Hematopoietic multipotent progenitor cell treated with erythropoietin and hydrocortisone succinate and interleukin-3 and kit ligand, for 6 days (in vitro differentiated cells): ENCODE data around the gene CMTR2.

Experiments
- DNase-seq: peaks from one replicate; pipeline ENCODE4 v3.0.0-alpha.2; 2015

The CMTR2 gene

DNA sequence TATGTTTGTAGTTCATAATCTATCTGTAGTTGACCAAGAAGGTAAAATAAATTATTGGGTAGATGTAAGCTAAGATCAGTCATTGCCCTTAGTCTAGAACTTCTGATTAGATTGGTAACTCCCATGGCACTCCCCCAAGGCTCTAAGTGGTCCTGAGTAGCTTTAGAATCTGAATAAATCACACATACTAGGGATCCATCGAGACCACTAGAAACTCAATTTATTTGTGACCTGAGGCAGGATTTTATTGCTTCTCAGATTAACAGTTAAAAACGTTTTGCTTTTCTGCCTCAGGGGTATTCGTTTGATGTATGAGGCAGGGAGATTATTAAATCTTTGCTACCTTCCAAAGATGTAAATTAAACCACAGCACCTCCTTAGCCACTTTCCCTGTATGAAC lies 24.9 kb downstream of the CMTR2 start:
- DNase-seq: no peak

GRCh38 chr16:71263582-71263981 lies 25.6 kb downstream of the CMTR2 start:
- no peak for DNase-seq

DNA sequence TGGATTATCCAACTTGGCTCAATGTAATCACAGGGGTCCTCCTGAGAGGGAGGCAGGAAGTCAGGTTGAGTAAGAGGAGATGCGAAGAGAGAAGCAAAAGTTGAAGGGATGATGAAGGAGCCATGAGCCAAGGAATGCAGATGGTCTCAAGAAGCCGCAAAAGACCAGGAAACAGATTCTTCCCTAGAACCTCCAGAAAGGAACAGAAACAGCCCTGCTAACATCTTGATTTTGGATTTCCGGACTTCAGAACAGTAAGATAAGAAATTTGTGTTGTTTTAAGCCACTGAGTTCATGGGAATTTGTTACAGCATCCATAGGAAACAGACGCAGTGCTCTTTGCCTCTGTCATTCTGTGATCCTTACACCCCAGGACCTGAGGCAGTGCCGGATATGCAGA lies 26.8 kb downstream of the CMTR2 start:
- no peak for DNase-seq

- no peak for DNase-seq
Observed at GRCh38 chr16:71260995-71261394, 28.2 kb downstream of the CMTR2 start.

DNA sequence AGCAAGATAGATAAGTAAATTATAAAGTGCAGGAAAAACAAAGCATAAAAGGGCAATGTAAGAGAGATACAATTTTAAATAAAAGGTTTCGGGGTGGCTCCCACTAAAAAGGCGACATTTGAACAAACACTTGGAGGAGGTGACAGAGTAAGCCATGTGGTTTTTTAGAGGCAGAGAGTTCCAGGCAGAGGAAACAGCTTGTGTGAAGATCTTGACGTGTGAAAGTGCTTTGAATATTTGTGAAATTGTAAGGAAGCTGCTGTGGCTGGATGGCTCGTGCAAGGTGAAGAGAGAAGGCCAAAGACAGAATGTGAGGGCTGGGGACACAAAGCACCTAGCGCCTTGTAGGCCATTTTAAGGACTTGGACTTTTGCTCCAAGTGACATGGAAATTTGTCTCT lies 30.1 kb downstream of the CMTR2 start:
- no peak for DNase-seq

DNA sequence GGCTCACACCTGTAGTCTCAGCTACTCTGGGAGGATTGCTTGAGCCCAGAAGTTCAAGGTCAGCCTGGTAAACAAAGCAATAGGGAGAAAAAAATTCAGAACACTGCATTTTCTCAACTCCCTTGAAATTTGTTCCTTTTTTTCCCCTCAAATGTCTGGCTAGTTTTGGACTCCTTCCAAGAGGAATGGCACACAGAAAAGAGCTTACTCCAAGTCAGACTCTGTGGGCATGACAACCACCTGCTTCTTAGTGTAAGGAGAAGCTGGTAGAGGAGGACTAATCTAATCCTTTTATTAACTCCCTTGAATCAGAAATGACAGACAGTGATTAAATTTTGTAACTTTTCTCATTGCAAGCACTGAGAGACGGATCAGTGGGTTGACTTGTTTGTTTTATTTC lies 30.8 kb downstream of the CMTR2 start:
- no peak for DNase-seq

DNA sequence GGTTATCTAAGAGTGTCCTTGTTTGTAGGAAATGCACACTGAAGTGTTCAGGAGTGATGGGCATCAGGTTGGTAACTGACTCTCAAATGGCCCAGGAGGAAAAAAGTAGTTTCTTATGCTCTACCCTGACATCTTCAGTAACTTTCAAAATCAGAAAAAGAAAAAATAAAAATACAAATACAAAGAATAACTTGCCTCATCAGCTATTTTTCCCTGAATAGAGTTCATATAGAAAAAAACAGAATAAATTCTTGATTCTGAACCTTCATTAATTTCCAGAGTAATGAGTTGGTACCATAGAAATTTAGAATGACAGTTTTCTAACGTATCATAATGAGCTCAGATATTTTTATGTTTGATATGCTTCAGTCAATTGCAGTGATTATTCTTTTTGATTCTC lies 31.4 kb downstream of the CMTR2 start:
- DNase-seq: no peak

GRCh38 chr16:71255721-71256120 lies 33.5 kb downstream of the CMTR2 start:
- DNase-seq: no peak

DNA sequence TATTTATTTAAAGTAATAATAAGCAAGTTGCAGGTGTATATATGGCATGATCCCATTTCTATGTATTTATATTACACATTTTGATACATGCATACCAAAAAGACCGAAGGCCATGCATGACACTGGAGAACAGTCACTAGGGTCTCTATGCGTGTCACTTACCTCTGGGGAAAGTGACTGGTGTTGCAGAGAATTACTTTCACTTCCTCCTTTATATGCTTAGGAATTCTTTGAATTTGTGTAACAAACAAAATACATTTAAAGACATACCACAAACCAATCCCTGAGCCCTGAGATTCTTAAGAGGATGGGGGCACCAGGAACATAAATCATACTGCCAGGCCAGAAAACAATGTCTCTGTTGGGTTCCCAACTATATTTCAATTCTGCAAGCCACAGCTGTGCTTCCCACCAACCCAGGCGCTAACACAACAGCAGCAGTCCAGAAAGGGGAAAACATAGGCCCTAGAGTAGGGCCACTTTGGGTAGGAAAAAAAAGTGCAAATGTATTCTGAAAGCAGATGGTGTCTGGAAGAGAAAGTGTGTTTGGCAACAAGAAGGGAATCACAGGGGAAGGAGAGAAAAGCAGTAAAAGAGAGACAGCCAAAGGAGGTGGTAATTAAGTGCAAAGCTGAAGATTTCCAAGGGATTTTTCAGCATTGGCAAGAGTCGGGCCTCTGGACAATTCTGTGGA lies 34.2 kb downstream of the CMTR2 start:
- no peak for DNase-seq

DNA sequence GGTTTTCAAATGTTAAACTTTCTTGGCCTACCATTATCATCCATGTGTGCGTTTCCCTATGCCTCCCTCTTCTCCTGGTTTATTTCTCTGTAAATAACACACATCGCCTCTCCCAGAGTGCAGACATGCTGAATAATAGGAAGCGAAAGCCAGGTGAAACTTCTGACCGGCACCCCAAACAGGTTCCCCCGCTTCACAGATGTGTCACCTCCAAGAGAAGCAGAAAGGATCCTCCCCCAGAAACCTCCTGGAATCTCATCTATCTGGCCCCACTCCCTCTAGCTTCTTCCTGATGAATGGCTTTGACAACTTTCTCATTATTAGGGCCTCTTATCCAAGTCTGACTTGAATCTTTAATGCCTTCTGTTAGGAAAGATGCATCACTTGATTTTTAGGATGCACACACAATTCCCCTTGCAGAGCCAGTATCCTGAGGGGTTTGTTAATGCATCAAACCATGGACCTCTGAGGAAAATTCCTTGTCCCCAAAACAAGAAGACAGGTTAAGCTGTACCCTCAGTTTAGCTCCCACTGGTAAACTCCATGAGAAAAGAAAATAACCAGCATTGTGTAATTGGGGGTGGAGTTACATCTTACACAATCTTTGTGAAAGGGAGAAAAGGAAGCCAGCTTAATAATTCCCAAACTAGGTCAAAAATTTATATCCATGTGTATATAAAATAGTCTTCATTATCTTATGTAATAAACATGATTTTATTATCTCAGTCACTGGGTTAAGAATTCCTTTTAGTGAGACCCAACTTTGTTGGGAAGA lies 38.6 kb downstream of the CMTR2 start:
- no peak for DNase-seq

- peak; percentile 7 for DNase-seq
Observed at GRCh38 chr16:71249399-71249798, 39.8 kb downstream of the CMTR2 start.

GRCh38 chr16:71247478-71247877 lies 41.7 kb downstream of the CMTR2 start:
- no peak for DNase-seq

DNA sequence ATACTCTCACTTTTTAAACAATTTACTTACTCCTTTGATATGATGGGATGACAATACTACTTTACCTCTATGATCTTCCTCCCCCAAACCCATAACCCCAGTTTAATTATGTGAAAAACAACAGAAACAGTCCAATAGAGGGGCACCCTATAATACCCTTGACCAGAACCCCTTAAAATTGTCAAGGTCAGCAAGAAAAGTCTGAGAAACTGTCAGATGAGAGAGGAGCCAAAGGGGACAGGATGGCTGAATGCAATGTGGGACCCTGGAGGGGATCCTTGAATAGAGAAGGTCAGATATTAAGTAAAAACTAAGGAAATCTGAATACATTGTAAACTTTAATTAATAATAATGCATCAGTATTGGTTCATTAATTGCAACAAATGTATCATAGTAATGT lies 42.9 kb downstream of the CMTR2 start:
- no peak for DNase-seq

- DNase-seq: no peak
Observed at GRCh38 chr16:71244521-71244920, 44.7 kb downstream of the CMTR2 start.

DNA sequence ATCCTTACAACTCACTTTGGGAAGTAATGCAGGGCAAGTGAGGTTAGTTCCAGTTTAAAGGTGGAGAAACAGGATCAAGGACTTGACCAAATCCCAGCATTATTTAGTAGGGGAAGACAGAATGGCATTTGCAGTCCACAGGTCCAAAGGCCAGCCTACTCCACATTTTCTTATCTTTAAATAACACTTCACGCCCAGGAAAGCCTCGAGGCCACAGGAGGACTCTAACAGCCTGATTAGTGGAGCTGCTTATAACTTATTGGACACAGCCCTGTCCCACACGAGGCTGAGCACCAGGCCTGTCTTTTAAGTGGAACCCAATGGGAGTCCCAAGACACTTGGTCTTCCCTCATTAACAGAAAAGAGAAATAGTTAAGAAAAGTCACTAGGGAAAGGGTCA lies 46.6 kb downstream of the CMTR2 start:
- DNase-seq: peak; percentile 6

- DNase-seq: no peak
Observed at GRCh38 chr16:71242036-71242435, 47.2 kb downstream of the CMTR2 start.
